C4-2B (cell line): ENCODE results near the gene CCDC38.

Experiments
- CTCF ChIP-seq: fragments of 450-650 bp; conservative IDR thresholded peaks from 2 replicates; pipeline ENCODE4 v1.5.1; 2017; ENCODE audit warnings: mild to moderate bottlenecking
- ZFX ChIP-seq: fragments of 450-650 bp; IDR thresholded peaks from 2 replicates; pipeline ENCODE4 v1.6.1; 2017

- TF ChIP-seq CTCF (no peak), ZFX (no peak)
These were observed 90.8 kb downstream of the CCDC38 start for GRCh38 chr12:95851606-95852005.
